Astrocyte of the spinal cord (primary cell): ENCODE measurements around the gene TREH.
A peak's percentile ranks its signal among the peaks of the same experiment; 100 is the strongest.
"Not testable (repeated sequence)": the region's sequence is repeated elsewhere in the genome, so short reads cannot be mapped to it uniquely, and the experiment has no call there.

Experiments
- DNase-seq: peaks from one replicate; pipeline ENCODE4 v3.0.0; 2011; ENCODE audit warnings: low read depth, low spot score
- H3K4me3 ChIP-seq: 2 replicates; pipeline ENCODE4 v1.5.1; 2011; ENCODE audit warnings: low read depth, mild to moderate bottlenecking, low read length, moderate library complexity
- in situ Hi-C: cut with HindIII; loops from 2 replicates; pipeline ENCODE4 v1.10.0; 2017; ENCODE audit warnings: low sequenced_read_pairs
- TF ChIP-seq, protein P1 (sequence below): IDR thresholded peaks from 2 replicates; pipeline ENCODE4 v1.5.1; 2012; ENCODE audit warnings: low read depth, mild to moderate bottlenecking, low read length, inconsistent platforms

The TREH gene, protein sequence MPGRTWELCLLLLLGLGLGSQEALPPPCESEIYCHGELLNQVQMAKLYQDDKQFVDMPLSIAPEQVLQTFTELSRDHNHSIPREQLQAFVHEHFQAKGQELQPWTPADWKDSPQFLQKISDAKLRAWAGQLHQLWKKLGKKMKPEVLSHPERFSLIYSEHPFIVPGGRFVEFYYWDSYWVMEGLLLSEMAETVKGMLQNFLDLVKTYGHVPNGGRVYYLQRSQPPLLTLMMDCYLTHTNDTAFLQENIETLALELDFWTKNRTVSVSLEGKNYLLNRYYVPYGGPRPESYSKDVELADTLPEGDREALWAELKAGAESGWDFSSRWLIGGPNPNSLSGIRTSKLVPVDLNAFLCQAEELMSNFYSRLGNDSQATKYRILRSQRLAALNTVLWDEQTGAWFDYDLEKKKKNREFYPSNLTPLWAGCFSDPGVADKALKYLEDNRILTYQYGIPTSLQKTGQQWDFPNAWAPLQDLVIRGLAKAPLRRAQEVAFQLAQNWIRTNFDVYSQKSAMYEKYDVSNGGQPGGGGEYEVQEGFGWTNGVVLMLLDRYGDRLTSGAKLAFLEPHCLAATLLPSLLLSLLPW

DNA sequence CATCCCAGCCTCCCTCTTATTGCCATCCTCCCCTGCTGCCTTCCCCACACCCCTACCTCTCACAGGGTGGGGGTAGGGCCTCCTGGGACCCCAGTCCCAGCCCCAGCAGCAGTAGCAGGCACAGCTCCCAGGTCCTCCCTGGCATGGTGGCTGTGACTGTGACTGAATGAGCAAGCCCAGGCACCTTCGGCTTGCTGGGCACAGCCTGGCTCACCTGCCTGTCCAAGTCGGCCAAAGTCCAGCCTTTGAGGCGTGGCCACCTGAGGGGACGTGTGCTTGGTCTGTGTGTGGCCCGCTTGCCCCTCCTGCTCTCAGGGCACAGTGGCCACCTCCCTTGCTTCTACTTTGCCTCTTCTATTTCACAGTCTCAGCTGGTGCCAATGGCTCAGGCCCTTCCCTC, at the start of gene TREH:
TSS of gene TREH (minus strand) at position 168 of the 400 bp plus-strand sequence. CDS start at position 145, 23 bp downstream.
- TF ChIP-seq, protein P1, sequence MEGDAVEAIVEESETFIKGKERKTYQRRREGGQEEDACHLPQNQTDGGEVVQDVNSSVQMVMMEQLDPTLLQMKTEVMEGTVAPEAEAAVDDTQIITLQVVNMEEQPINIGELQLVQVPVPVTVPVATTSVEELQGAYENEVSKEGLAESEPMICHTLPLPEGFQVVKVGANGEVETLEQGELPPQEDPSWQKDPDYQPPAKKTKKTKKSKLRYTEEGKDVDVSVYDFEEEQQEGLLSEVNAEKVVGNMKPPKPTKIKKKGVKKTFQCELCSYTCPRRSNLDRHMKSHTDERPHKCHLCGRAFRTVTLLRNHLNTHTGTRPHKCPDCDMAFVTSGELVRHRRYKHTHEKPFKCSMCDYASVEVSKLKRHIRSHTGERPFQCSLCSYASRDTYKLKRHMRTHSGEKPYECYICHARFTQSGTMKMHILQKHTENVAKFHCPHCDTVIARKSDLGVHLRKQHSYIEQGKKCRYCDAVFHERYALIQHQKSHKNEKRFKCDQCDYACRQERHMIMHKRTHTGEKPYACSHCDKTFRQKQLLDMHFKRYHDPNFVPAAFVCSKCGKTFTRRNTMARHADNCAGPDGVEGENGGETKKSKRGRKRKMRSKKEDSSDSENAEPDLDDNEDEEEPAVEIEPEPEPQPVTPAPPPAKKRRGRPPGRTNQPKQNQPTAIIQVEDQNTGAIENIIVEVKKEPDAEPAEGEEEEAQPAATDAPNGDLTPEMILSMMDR = no peak
- no peak within 1 kb of the TSS for H3K4me3 ChIP-seq
- DNase-seq = no peak
- in situ Hi-C loops = no loop called here

DNA sequence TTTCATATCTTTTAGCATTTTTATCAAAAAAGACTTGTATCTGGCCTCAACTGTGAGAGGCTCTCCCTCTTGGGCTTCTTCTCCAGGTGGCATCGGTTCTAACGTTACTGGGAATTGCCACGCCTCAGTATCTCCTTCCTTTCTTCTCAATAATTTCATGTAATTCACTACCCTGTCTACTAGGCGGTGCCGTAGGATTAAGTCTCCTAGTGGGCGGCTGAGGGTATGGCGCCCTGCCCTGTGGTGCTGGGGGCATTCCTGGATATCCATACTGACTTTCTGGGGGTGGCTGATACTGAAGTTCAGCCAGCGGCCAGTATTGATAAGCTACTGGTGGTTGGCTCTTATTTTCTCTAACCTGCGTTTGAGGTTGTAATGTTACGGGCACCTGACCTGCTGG, 48.7 kb upstream of the TREH start:
- DNase-seq, in situ Hi-C loops, H3K4me3 ChIP-seq: not testable (repeated sequence)
- TF ChIP-seq, protein P1 = peak; percentile 9

DNA sequence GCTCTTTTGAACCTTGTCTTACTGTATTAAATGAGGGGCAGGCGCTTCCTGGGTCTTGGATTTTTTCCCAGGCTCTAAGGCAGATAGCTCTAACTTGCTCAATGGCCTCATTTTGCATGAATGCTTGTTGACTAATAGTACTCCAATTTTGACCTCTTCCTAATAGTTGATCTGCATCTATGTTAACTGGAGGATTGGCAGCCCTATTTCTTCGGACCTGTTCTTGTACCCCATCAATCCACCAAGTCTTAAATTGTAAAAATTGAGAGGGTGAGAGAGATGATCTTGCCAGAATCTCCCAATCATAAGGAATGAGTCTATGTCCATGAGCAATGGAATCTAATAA, 48.2 kb upstream of the TREH start:
- H3K4me3 ChIP-seq, DNase-seq, in situ Hi-C loops: not testable (repeated sequence)

DNA sequence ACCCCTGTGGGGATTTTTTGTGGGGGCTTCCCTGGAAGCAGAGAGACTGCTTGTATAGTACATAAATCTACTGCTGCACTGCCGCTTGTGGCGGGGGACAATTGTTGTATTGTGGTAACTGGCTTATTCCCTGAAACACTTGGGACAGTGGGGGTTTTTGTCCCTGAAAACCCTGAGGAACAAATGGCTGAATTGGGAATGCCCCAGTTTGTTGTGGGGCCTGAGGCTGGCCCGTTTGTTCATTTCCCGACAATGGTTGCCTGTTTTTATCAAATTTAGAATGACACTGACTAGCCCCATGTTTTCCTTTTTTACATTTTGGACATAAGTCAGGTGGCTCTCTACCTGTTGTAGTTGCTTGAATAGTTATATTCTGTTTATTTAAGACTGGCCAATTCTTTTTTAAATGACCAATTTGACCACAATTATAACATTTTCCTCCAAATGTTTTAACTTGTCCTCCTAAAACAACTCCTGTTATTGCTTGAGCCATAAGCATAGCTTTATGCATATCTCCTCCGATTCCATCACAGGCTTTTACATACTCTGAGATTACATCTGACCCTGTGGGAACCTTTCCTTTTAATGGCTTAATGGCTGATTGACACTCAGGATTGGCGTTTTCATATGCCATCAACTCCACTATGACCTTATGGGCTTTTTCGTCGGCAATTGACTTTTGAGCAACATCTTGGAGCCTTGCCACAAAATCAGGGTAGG, 47.7 kb upstream of the TREH start:
- H3K4me3 ChIP-seq, DNase-seq, in situ Hi-C loops: not testable (repeated sequence)

DNA sequence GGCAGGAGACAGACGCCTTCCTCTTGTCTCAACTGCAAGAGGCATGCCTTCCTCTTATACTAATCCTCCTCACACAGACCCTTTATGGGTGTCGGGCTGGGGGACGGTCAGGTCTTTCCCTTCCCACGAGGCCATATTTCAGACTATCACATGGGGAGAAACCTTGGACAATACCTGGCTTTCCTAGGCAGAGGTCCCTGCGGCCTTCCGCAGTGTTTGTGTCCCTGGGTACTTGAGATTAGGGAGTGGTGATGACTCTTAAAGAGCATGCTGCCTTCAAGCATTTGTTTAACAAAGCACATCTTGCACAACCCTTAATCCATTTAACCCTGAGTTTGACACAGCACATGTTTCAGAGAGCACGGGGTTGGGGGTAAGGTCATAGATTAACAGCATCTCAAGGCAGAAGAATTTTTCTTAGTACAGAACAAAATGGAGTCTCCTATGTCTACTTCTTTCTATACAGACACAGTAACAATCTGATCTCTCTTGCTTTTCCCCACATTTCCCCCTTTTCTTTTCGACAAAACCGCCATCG, 42.1 kb upstream of the TREH start:
- H3K4me3 ChIP-seq, DNase-seq, in situ Hi-C loops: not testable (repeated sequence)

DNA sequence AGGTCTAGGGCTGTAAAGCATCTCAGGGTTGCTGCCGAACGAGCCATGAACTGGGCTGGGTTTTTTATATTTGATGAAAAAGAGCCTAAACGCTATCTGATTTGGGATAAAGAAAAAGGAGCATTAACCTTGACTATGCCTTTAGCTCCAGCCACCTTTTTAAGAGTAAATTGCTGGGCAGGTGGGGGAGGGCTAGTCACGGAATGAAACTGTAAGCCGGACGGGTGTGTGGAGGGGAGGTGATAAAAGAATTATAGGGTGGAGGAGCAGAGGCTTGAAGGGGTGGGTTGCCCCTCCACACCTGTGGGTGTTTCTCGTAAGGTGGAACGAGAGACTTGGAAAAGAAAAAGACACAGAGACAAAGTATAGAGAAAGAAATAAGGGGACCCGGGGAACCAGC, 41.3 kb upstream of the TREH start:
- DNase-seq, H3K4me3 ChIP-seq, in situ Hi-C loops: not testable (repeated sequence)

DNA sequence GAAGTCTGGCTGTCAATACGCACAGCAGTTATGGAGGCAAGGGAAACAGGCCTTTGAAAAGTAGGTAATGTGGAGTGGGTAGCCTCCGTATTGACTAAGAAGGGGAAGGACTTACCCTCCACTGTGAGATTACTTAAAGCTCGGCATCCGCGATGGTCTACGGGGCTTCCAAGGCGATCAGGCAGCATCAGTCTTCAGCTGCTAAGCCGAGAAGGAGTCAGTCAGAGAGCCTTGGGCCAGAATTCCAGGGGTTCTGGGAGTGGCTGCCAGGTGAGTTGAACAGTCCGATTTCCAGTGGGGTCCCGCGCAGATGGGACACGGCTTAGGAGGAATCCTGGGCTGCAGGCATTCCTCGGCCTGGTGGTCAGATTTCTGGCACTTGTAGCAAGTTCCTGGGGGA, 40.6 kb upstream of the TREH start:
- DNase-seq, in situ Hi-C loops, H3K4me3 ChIP-seq: not testable (repeated sequence)

DNA sequence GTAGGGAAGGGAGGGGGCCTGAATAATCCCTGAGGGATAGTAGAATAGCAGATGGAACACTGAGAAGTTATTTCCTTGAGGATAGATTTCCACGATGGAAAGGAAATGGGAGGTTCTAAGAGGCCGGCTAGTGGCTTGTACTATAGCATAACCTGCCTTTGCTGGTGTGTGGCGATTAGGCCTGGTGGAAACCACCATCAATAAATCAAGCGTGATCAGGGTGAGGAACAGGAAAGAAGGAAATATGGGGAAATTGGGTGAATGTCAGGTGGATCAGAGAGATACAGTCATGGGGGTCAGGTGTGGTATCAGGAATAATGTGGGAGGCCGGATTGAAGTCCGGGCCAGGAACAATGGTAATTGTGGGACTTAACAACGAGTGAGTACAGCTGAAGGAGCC, 39.1 kb upstream of the TREH start:
- DNase-seq, H3K4me3 ChIP-seq, in situ Hi-C loops: not testable (repeated sequence)

DNA sequence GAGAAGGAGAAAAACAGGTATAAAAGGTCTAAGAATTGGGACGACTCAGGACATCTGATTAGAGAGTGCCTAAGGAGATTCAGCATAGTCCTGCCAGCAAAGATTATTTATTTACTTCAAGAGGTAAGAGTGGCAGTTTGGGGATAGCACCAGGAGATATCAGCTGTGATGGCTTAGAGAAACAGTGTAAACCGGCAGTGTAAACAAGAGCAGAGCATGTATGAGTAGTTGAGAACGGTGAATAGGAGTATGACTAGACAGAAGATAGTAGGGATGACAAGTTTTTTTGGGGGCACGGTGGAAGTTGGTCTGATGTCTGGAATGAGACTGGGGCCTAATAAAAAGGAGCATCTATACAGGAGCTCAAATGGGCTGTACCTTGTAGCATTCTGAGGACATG, 38.3 kb upstream of the TREH start:
- H3K4me3 ChIP-seq, DNase-seq, in situ Hi-C loops: not testable (repeated sequence)

DNA sequence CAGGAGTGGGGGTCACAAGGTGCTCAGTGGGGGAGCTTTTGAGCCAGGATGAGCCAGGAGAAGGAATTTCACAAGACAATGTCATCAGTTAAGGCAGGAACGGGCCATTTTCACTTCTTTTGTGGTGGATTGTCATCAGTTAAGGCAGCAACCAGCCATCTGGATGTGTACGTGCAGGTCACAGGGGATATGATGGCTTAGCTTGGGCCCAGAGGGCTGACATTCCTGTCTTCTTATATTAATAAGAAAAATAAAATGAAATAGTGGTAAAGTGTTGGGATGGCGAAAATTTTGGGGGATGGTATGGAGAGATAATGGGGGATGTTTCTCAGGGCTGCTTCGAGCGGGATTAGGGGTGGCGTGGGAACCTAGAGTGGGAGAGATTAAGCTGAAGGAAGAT, 37.8 kb upstream of the TREH start:
- H3K4me3 ChIP-seq, DNase-seq: not testable (repeated sequence)

More for the DNA sequence above, 37.8 kb upstream of the TREH start:
- in situ Hi-C loops = not testable (repeated sequence)
